VCaP (cell line): Measurements from ENCODE around the gene ICA1.

Experiments used
- H3K27ac ChIP-seq: fragments of 450-650 bp; 2 replicates; pipeline ENCODE4 v1.5.1; 2017
- CTCF ChIP-seq: fragments of 450-650 bp; conservative IDR thresholded peaks from 2 replicates; pipeline ENCODE4 v1.5.1; 2017; ENCODE audit warnings: mild to moderate bottlenecking, moderate library complexity

The ICA1 gene

GRCh38 chr7:8232999-8233847 lies 28.7 kb downstream of the ICA1 start:
- no peak overlapping the region for H3K27ac ChIP-seq
- no peak for TF ChIP-seq CTCF

GRCh38 chr7:8229927-8230326 lies 32.0 kb downstream of the ICA1 start:
- TF ChIP-seq CTCF, result no peak

GRCh38 chr7:8228766-8229674 lies 32.9 kb downstream of the ICA1 start:
- TF ChIP-seq CTCF, result no peak
- no peak overlapping the region for H3K27ac ChIP-seq

More at GRCh38 chr7:8229927-8230326, 32.0 kb downstream of the ICA1 start:
- no peak overlapping the region for H3K27ac ChIP-seq

GRCh38 chr7:8228068-8228467 lies 33.9 kb downstream of the ICA1 start:
- no peak for TF ChIP-seq CTCF
- H3K27ac ChIP-seq, result no peak overlapping the region

- no peak overlapping the region for H3K27ac ChIP-seq
- TF ChIP-seq CTCF, result no peak
Measured at GRCh38 chr7:8227261-8227660, 34.7 kb downstream of the ICA1 start.

- no peak overlapping the region for H3K27ac ChIP-seq
Measured at GRCh38 chr7:8226501-8226900, 35.5 kb downstream of the ICA1 start.

More at GRCh38 chr7:8226501-8226900, 35.5 kb downstream of the ICA1 start:
- TF ChIP-seq CTCF, result no peak
